ENCODE measurements around the gene GCH1.

GCH1 gene

DNA sequence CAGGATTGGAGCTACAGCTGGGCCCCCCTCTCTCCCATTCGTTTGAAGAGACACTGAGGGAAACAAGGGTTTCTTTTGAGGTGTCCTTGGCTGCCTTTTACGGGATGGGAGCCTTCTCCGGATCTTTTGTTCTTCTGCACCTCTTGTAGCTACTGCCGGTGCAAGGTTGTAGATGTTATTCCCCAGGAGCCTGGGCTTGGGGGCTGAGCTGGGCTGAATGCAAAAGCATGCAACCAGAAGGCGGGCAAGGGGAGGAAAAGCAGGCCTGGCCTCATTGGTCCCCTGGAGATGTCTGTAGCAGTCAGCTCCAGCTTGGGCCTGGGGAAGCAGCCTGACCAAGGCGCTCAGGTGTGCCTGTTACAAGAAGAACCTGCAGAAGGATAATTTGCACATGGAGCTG is 110.3 kb downstream of the GCH1 start:
- no peak for DNase-seq
